PFSK-1 (cell line): ENCODE data around the gene LTBP2.

Experiments
- POLR2AphosphoS5 ChIP-seq: IDR thresholded peaks from 2 replicates; pipeline ENCODE4 v1.6.1; 2012; ENCODE audit warnings: low read depth, mild to moderate bottlenecking, control low read depth, low read length, moderate library complexity
- SIN3A ChIP-seq: IDR thresholded peaks from 2 replicates; pipeline ENCODE4 v1.6.1; 2012; ENCODE audit warnings: mild to moderate bottlenecking, low read length, moderate library complexity, borderline replicate concordance; ENCODE audit not compliant: insufficient read depth
- TAF1 ChIP-seq: IDR thresholded peaks from 2 replicates; pipeline ENCODE4 v1.6.1; 2012; ENCODE audit warnings: low read length, control low read depth, borderline replicate concordance; ENCODE audit not compliant: insufficient read depth
- TF ChIP-seq, protein P1 (sequence below), 2 experiments: IDR thresholded peaks; 2 replicates each; pipeline versions ENCODE4 v1.6.1 to v1.8.0; 2011 to 2012; ENCODE audit warnings: low read depth in 2 of 2, low read length in 2 of 2, control low read depth in 1 of 2, inconsistent platforms in 1 of 2, mild to moderate bottlenecking in 1 of 2, moderate library complexity in 1 of 2; ENCODE audit not compliant: insufficient read depth in 1 of 2

DNA sequence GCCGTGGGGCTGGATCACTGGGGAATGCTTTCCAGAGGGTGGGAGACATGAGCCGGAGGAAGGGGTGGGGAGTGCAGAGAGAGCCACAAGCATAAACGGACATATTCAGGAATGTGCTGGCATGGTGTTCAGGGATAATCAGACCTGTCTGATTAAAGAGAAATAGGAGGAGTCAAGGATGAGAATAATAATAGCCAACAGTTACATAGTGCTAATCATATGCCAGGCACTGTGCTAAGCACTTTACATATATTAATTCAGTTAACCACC, 43.7 kb downstream of the LTBP2 start:
- TF ChIP-seq POLR2AphosphoS5 (no peak), TAF1 (no peak), SIN3A (no peak)
- TF ChIP-seq, protein P1, sequence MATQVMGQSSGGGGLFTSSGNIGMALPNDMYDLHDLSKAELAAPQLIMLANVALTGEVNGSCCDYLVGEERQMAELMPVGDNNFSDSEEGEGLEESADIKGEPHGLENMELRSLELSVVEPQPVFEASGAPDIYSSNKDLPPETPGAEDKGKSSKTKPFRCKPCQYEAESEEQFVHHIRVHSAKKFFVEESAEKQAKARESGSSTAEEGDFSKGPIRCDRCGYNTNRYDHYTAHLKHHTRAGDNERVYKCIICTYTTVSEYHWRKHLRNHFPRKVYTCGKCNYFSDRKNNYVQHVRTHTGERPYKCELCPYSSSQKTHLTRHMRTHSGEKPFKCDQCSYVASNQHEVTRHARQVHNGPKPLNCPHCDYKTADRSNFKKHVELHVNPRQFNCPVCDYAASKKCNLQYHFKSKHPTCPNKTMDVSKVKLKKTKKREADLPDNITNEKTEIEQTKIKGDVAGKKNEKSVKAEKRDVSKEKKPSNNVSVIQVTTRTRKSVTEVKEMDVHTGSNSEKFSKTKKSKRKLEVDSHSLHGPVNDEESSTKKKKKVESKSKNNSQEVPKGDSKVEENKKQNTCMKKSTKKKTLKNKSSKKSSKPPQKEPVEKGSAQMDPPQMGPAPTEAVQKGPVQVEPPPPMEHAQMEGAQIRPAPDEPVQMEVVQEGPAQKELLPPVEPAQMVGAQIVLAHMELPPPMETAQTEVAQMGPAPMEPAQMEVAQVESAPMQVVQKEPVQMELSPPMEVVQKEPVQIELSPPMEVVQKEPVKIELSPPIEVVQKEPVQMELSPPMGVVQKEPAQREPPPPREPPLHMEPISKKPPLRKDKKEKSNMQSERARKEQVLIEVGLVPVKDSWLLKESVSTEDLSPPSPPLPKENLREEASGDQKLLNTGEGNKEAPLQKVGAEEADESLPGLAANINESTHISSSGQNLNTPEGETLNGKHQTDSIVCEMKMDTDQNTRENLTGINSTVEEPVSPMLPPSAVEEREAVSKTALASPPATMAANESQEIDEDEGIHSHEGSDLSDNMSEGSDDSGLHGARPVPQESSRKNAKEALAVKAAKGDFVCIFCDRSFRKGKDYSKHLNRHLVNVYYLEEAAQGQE (IDR thresholded peaks at IDR 0.05; ENCODE audit: insufficient read depth in 1 of 2, low read depth in 2 of 2, low read length in 2 of 2) = no peak
